ENCODE results near the gene SUMO2. TPM values are rescaled to one million over a fixed set of nuclear protein-coding genes. Genes with fewer than 3 reads are reported as not detected.
"Not testable (repeated sequence)": the region's sequence is repeated elsewhere in the genome, so short reads cannot be mapped to it uniquely, and the experiment has no call there.

Gene SUMO2
- total RNA-seq, 1 donor from 2014 or later, result 602 TPM

GRCh38 chr17:75147878-75148546 is 34.7 kb downstream of the SUMO2 start:
- TF ChIP-seq CTCF (conservative IDR thresholded peaks at IDR 0.05), result no peak
- Mint-ChIP-seq H3K27ac (peak overlapping the region; percentile 59), H3K4me1 (ENCODE audit: unreplicated experiment) (peaks cover 21% of the 10 kb centered on the region), H3K27me3 (no peaks in the 10 kb centered on the region), H3K4me3 (no peak overlapping the region), H3K36me3 (peaks cover 35% of the 10 kb centered on the region), H3K9me3 (no peaks in the 10 kb centered on the region)
- DNase-seq (ENCODE audit: extremely low spot score, unreplicated experiment), result no peak

GRCh38 chr17:75146592-75146991 is 36.2 kb downstream of the SUMO2 start:
- H3K27me3 Mint-ChIP-seq, result no peaks in the 10 kb centered on the region
- TF ChIP-seq CTCF (conservative IDR thresholded peaks at IDR 0.05), result no peak
- H3K36me3 Mint-ChIP-seq, result peaks cover 25% of the 10 kb centered on the region
- H3K9me3 Mint-ChIP-seq, result no peaks in the 10 kb centered on the region
- H3K27ac Mint-ChIP-seq, result no peak overlapping the region
- H3K4me3 Mint-ChIP-seq, result no peak overlapping the region
- no peak for DNase-seq (ENCODE audit: extremely low spot score, unreplicated experiment)
- H3K4me1 Mint-ChIP-seq (ENCODE audit: unreplicated experiment), result peaks cover 8% of the 10 kb centered on the region

GRCh38 chr17:75144816-75145512 is 37.8 kb downstream of the SUMO2 start:
- peaks cover 28% of the 10 kb centered on the region for H3K36me3 Mint-ChIP-seq

GRCh38 chr17:75142236-75142971 is 40.4 kb downstream of the SUMO2 start:
- DNase-seq (ENCODE audit: extremely low spot score, unreplicated experiment), result no peak
- Mint-ChIP-seq H3K4me1 (ENCODE audit: unreplicated experiment) (no peaks in the 10 kb centered on the region), H3K27me3 (no peaks in the 10 kb centered on the region), H3K9me3 (no peaks in the 10 kb centered on the region), H3K4me3 (no peak overlapping the region), H3K36me3 (peaks cover 21% of the 10 kb centered on the region), H3K27ac (no peak overlapping the region)
- TF ChIP-seq CTCF (conservative IDR thresholded peaks at IDR 0.05), result no peak

More at GRCh38 chr17:75144816-75145512, 37.8 kb downstream of the SUMO2 start:
- Mint-ChIP-seq H3K4me3 (no peak overlapping the region), H3K4me1 (ENCODE audit: unreplicated experiment) (peaks cover 8% of the 10 kb centered on the region), H3K27me3 (no peaks in the 10 kb centered on the region), H3K27ac (no peak overlapping the region), H3K9me3 (no peaks in the 10 kb centered on the region)
- TF ChIP-seq CTCF (conservative IDR thresholded peaks at IDR 0.05), result no peak
- DNase-seq (ENCODE audit: extremely low spot score, unreplicated experiment), result no peak

GRCh38 chr17:75138519-75138918 is 44.2 kb downstream of the SUMO2 start:
- DNase-seq (ENCODE audit: extremely low spot score, unreplicated experiment), result no peak
- H3K27ac Mint-ChIP-seq, result peak overlapping the region; percentile 8
- H3K9me3 Mint-ChIP-seq, result no peaks in the 10 kb centered on the region
- H3K4me1 Mint-ChIP-seq (ENCODE audit: unreplicated experiment), result no peaks in the 10 kb centered on the region
- H3K27me3 Mint-ChIP-seq, result no peaks in the 10 kb centered on the region
- H3K4me3 Mint-ChIP-seq, result no peak overlapping the region
- H3K36me3 Mint-ChIP-seq, result peaks cover 18% of the 10 kb centered on the region
- TF ChIP-seq CTCF (conservative IDR thresholded peaks at IDR 0.05), result no peak

- not testable (repeated sequence) for H3K9me3 Mint-ChIP-seq; H3K4me1 Mint-ChIP-seq (ENCODE audit: unreplicated experiment); DNase-seq (ENCODE audit: extremely low spot score, unreplicated experiment); H3K4me3 Mint-ChIP-seq; H3K27me3 Mint-ChIP-seq; H3K27ac Mint-ChIP-seq
- peaks cover 18% of the 10 kb centered on the region for H3K36me3 Mint-ChIP-seq
These were observed 45.0 kb downstream of the SUMO2 start for GRCh38 chr17:75137762-75138161.

Data from type B pancreatic cell (in vitro differentiated cells).